HEK293 (cell line): ENCODE data around the gene RTP1.

ENCODE experiments used
- CTCF ChIA-PET: fragments of 350-600 bp; formaldehyde crosslinking; extraction: SDS; loops from one replicate; lab custom pipeline; 2021; ENCODE audit warnings: antibody characterized with exemption; lab: Yijun Ruan, JAX
- POLR2A ChIA-PET: fragments of 300-600 bp; formaldehyde crosslinking; extraction: SDS; loops from one replicate; lab custom pipeline; 2020; ENCODE audit warnings: antibody characterized with exemption, inconsistent platforms; lab: Yijun Ruan, JAX
- H3K27ac ChIP-seq: fragments of 200-500 bp; sonication (Bioruptor generic); 2 replicates; pipeline ENCODE4 v1.5.1; 2014; ENCODE audit warnings: low read depth, low read length, control low read depth, inconsistent platforms; ENCODE audit errors: extremely low read depth
- H3K36me3 ChIP-seq, 2 experiments: fragments of 200-500 bp in 1 of 2; sonication (Bioruptor generic) in 1 of 2; 1 replicate in 1 of 2; 2 replicates in 1 of 2; pipeline ENCODE4 v1.5.1; 2014 to 2017; ENCODE audit warnings: inconsistent platforms in 2 of 2, low read length in 2 of 2; ENCODE audit not compliant: control insufficient read depth in 2 of 2, insufficient read depth in 1 of 2
- H3K4me1 ChIP-seq: fragments of 200-500 bp; sonication (Bioruptor generic); 2 replicates; pipeline ENCODE4 v1.5.1; 2014; ENCODE audit warnings: mild to moderate bottlenecking, low read length, inconsistent platforms; ENCODE audit not compliant: control insufficient read depth, insufficient read depth
- H3K4me3 ChIP-seq: 2 replicates; pipeline ENCODE4 v1.5.1; 2011; ENCODE audit warnings: low read depth, mild to moderate bottlenecking, control low read depth, low read length, moderate library complexity
- H3K9me3 ChIP-seq: fragments of 200-500 bp; sonication (Bioruptor generic); 2 replicates; pipeline ENCODE4 v1.5.1; 2014; ENCODE audit warnings: low read depth, low read length, inconsistent platforms; ENCODE audit not compliant: control insufficient read depth, insufficient read depth
- GLI2 ChIP-seq: fragments of 450-650 bp; formaldehyde crosslinking; IDR thresholded peaks from 2 replicates; pipeline ENCODE4; 2017; ENCODE audit warnings: missing biosample characterization, missing genetic modification characterization, low read depth, borderline replicate concordance
- GLI4 ChIP-seq: fragments of 450-650 bp; formaldehyde crosslinking; IDR thresholded peaks from 2 replicates; pipeline ENCODE4 v1.5.1; 2016; ENCODE audit warnings: missing biosample characterization, missing genetic modification characterization
- PRDM10 ChIP-seq: fragments of 450-650 bp; formaldehyde crosslinking; IDR thresholded peaks from 2 replicates; pipeline ENCODE4 v1.5.1; 2016; ENCODE audit warnings: missing biosample characterization, missing genetic modification characterization
- SALL2 ChIP-seq: fragments of 450-650 bp; formaldehyde crosslinking; IDR thresholded peaks from 2 replicates; pipeline ENCODE4 v1.5.0; 2017; ENCODE audit warnings: missing biosample characterization, mild to moderate bottlenecking, missing genetic modification characterization, borderline replicate concordance
- SETDB1 ChIP-seq: IDR thresholded peaks from one replicate; pipeline ENCODE4 v1.6.1; 2017; ENCODE audit warnings: mild to moderate bottlenecking, low read length, moderate library complexity, mixed read lengths; ENCODE audit not compliant: insufficient read length
- ZBTB20 ChIP-seq: fragments of 450-650 bp; formaldehyde crosslinking; IDR thresholded peaks from 2 replicates; pipeline ENCODE4 v1.5.1; 2016; ENCODE audit warnings: missing biosample characterization, missing genetic modification characterization
- ZBTB44 ChIP-seq: fragments of 450-650 bp; IDR thresholded peaks from 2 replicates; pipeline ENCODE4 v1.5.1; 2018; ENCODE audit warnings: missing biosample characterization, mild to moderate bottlenecking, missing genetic modification characterization
- ZBTB7A ChIP-seq: fragments of 450-650 bp; formaldehyde crosslinking; IDR thresholded peaks from 2 replicates; pipeline ENCODE4 v1.5.1; 2016; ENCODE audit warnings: low read depth, missing biosample characterization, missing genetic modification characterization
- ZIC2 ChIP-seq: fragments of 450-650 bp; formaldehyde crosslinking; IDR thresholded peaks from 2 replicates; pipeline ENCODE4 v1.5.1; 2016; ENCODE audit warnings: missing biosample characterization, missing genetic modification characterization
- ZNF280D ChIP-seq: fragments of 450-650 bp; formaldehyde crosslinking; IDR thresholded peaks from 2 replicates; pipeline ENCODE4 v1.5.1; 2016; ENCODE audit warnings: missing biosample characterization, missing genetic modification characterization
- ZNF37A ChIP-seq: fragments of 450-650 bp; IDR thresholded peaks from 2 replicates; pipeline ENCODE4 v1.5.1; 2018; ENCODE audit warnings: missing biosample characterization, missing genetic modification characterization
- ZNF426 ChIP-seq: fragments of 450-650 bp; formaldehyde crosslinking; IDR thresholded peaks from 2 replicates; pipeline ENCODE4 v1.5.1; 2017; ENCODE audit warnings: missing biosample characterization, missing genetic modification characterization, mild to moderate bottlenecking, inconsistent platforms, moderate library complexity
- ZNF473 ChIP-seq: fragments of 450-650 bp; formaldehyde crosslinking; IDR thresholded peaks from 2 replicates; pipeline ENCODE4 v1.5.1; 2017; ENCODE audit warnings: missing biosample characterization, missing genetic modification characterization
- ZNF513 ChIP-seq: fragments of 450-650 bp; IDR thresholded peaks from 2 replicates; pipeline ENCODE4 v1.5.1; 2018; ENCODE audit warnings: missing biosample characterization, missing genetic modification characterization
- ZNF544 ChIP-seq: fragments of 450-650 bp; formaldehyde crosslinking; IDR thresholded peaks from 2 replicates; pipeline ENCODE4 v1.5.0; 2017; ENCODE audit warnings: missing biosample characterization, missing genetic modification characterization
- ZNF548 ChIP-seq: fragments of 450-650 bp; formaldehyde crosslinking; IDR thresholded peaks from 2 replicates; pipeline ENCODE4 v1.5.1; 2016; ENCODE audit warnings: missing biosample characterization, missing genetic modification characterization
- ZNF600 ChIP-seq: fragments of 450-650 bp; formaldehyde crosslinking; IDR thresholded peaks from 2 replicates; pipeline ENCODE4 v1.5.1; 2016; ENCODE audit warnings: missing biosample characterization, missing genetic modification characterization
- ZNF623 ChIP-seq: fragments of 450-650 bp; formaldehyde crosslinking; IDR thresholded peaks from 2 replicates; pipeline ENCODE4 v1.5.1; 2016; ENCODE audit warnings: missing biosample characterization, missing genetic modification characterization
- ZNF626 ChIP-seq: fragments of 450-650 bp; sonication (Bioruptor Pico); formaldehyde crosslinking; IDR thresholded peaks from 2 replicates; pipeline ENCODE4 v1.5.1; 2018; ENCODE audit warnings: missing biosample characterization, missing genetic modification characterization, inconsistent platforms
- ZNF654 ChIP-seq: fragments of 450-650 bp; formaldehyde crosslinking; IDR thresholded peaks from 2 replicates; pipeline ENCODE4 v1.5.1; 2016; ENCODE audit warnings: low read depth, missing biosample characterization, missing genetic modification characterization
- ZNF660 ChIP-seq: fragments of 450-650 bp; IDR thresholded peaks from 2 replicates; pipeline ENCODE4 v1.5.1; 2018; ENCODE audit warnings: missing biosample characterization, mild to moderate bottlenecking, missing genetic modification characterization
- ZSCAN18 ChIP-seq: fragments of 450-650 bp; formaldehyde crosslinking; IDR thresholded peaks from 2 replicates; pipeline ENCODE4 v1.5.1; 2016; ENCODE audit warnings: missing biosample characterization, missing genetic modification characterization
- ZSCAN23 ChIP-seq: fragments of 450-650 bp; formaldehyde crosslinking; IDR thresholded peaks from 2 replicates; pipeline ENCODE4 v1.5.1; 2016; ENCODE audit warnings: missing biosample characterization, missing genetic modification characterization
- ZXDB ChIP-seq: fragments of 450-650 bp; formaldehyde crosslinking; IDR thresholded peaks from 2 replicates; pipeline ENCODE4 v1.5.1; 2016; ENCODE audit warnings: missing biosample characterization, missing genetic modification characterization

Gene RTP1

GRCh38 chr3:187191271-187191670, 6.0 kb upstream of the RTP1 start:
- no peaks in the 10 kb centered on the region for H3K36me3 ChIP-seq
- TF ChIP-seq ZNF473 (no peak), ZNF660 (tag by site-specific recombination) (no peak), GLI2 (no peak), ZSCAN18 (no peak), SALL2 (tag by site-specific recombination) (no peak), ZXDB (tag by site-specific recombination) (no peak), ZBTB44 (tag by site-specific recombination) (no peak), ZNF623 (tag by site-specific recombination) (no peak), ZNF626 (tag by site-specific recombination) (no peak), ZNF426 (no peak), ZBTB20 (tag by site-specific recombination) (no peak)
- TF ChIP-seq, all 188 proteins: peak for 0
- ChIA-PET CTCF (no interaction called here), POLR2A (no interaction called here)
- Histone ChIP-seq H3K4me1 (no peaks in the 10 kb centered on the region), H3K9me3 (no peaks in the 10 kb centered on the region), H3K27ac (no peak overlapping the region), H3K4me3 (no peak overlapping the region)

- ChIA-PET CTCF (no interaction called here), POLR2A (no interaction called here)
- no peaks in the 10 kb centered on the region for H3K4me1 ChIP-seq
- H3K4me3 ChIP-seq = no peak overlapping the region
- H3K9me3 ChIP-seq = no peaks in the 10 kb centered on the region
- no peak overlapping the region for H3K27ac ChIP-seq
- no peaks in the 10 kb centered on the region for H3K36me3 ChIP-seq
- TF ChIP-seq GLI4 (tag by site-specific recombination) = no peak
- no peak for TF ChIP-seq ZNF37A
- TF ChIP-seq ZNF548 (tag by site-specific recombination) = no peak
- TF ChIP-seq ZNF513 (tag by site-specific recombination) = no peak
- no peak for TF ChIP-seq ZNF280D
- no peak for TF ChIP-seq ZIC2 (tag by site-specific recombination)
- no peak for TF ChIP-seq SETDB1
- no peak for TF ChIP-seq PRDM10
- TF ChIP-seq ZNF654 (tag by site-specific recombination) = no peak
- no peak for TF ChIP-seq ZNF544 (tag by site-specific recombination)
- no peak for TF ChIP-seq ZBTB7A (tag by site-specific recombination)
- TF ChIP-seq ZNF600 (tag by site-specific recombination) = no peak
- no peak for TF ChIP-seq ZSCAN23 (tag by site-specific recombination)
Observed at GRCh38 chr3:187193181-187193580, 4.1 kb upstream of the RTP1 start.
